Measurements from ENCODE around the gene PML.
"Not testable (repeated sequence)": the region's sequence is repeated elsewhere in the genome, so short reads cannot be mapped to it uniquely, and the experiment has no call there.

DNA sequence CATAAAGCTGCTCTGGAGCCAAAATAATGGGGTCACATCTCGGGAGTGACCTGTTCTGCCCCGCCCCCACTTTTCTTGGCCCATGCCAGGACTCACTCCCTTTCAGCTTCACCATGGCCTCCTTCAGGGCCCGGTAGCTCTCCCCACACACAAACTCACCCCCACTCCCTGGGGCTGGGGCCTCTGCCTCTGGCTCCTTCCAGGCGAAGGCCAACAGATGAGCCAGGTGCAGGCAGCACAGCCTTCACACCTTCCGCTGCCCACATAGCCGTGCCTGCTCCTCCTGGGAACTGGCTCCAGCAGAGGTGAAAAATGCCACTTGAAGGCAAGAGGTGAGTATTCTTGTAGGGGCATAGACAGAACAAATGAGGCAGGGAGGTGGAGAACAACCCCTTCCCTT, 77.1 kb downstream of the PML start:
- TF ChIP-seq, protein P1, sequence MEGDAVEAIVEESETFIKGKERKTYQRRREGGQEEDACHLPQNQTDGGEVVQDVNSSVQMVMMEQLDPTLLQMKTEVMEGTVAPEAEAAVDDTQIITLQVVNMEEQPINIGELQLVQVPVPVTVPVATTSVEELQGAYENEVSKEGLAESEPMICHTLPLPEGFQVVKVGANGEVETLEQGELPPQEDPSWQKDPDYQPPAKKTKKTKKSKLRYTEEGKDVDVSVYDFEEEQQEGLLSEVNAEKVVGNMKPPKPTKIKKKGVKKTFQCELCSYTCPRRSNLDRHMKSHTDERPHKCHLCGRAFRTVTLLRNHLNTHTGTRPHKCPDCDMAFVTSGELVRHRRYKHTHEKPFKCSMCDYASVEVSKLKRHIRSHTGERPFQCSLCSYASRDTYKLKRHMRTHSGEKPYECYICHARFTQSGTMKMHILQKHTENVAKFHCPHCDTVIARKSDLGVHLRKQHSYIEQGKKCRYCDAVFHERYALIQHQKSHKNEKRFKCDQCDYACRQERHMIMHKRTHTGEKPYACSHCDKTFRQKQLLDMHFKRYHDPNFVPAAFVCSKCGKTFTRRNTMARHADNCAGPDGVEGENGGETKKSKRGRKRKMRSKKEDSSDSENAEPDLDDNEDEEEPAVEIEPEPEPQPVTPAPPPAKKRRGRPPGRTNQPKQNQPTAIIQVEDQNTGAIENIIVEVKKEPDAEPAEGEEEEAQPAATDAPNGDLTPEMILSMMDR (IDR thresholded peaks at IDR 0.05; ENCODE audit: insufficient read depth, low read length) = not testable (repeated sequence)
- TF ChIP-seq POLR2AphosphoS5, GABPA (IDR thresholded peaks at IDR 0.05; ENCODE audit: low read depth): not testable (repeated sequence)
- TF ChIP-seq, protein P2, sequence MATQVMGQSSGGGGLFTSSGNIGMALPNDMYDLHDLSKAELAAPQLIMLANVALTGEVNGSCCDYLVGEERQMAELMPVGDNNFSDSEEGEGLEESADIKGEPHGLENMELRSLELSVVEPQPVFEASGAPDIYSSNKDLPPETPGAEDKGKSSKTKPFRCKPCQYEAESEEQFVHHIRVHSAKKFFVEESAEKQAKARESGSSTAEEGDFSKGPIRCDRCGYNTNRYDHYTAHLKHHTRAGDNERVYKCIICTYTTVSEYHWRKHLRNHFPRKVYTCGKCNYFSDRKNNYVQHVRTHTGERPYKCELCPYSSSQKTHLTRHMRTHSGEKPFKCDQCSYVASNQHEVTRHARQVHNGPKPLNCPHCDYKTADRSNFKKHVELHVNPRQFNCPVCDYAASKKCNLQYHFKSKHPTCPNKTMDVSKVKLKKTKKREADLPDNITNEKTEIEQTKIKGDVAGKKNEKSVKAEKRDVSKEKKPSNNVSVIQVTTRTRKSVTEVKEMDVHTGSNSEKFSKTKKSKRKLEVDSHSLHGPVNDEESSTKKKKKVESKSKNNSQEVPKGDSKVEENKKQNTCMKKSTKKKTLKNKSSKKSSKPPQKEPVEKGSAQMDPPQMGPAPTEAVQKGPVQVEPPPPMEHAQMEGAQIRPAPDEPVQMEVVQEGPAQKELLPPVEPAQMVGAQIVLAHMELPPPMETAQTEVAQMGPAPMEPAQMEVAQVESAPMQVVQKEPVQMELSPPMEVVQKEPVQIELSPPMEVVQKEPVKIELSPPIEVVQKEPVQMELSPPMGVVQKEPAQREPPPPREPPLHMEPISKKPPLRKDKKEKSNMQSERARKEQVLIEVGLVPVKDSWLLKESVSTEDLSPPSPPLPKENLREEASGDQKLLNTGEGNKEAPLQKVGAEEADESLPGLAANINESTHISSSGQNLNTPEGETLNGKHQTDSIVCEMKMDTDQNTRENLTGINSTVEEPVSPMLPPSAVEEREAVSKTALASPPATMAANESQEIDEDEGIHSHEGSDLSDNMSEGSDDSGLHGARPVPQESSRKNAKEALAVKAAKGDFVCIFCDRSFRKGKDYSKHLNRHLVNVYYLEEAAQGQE (IDR thresholded peaks at IDR 0.05; ENCODE audit: insufficient replicate concordance, low read depth) = not testable (repeated sequence)
